Endometrial microvascular endothelial cells (primary cell): ENCODE results near the gene ZNF783. TPM values are rescaled to one million over a fixed set of nuclear protein-coding genes. Genes with fewer than 3 reads are reported as not detected.

Source experiments
- in situ Hi-C: cut with HindIII; loops from 2 replicates; pipeline ENCODE4 v1.10.0; 2017; ENCODE audit warnings: low sequenced_read_pairs, low pct_unique_long_range_greater_than_20kb; ENCODE audit errors: inconsistent ontology term
- total RNA-seq: library from RNA; depleted of rRNA; stranded (reverse); fragments of >200 nt; gene quantifications from one replicate; pipeline ENCODE4 v1.2.3, GENCODE V29; 2015; ENCODE audit errors: inconsistent ontology term

Gene ZNF783
- total RNA-seq, 1 donor from 2014 or later, result 2.6 TPM

- in situ Hi-C loops, result no loop called here
These were observed 16.4 kb downstream of the ZNF783 start for GRCh38 chr7:149278396-149278795.

GRCh38 chr7:149279111-149279743 is 17.2 kb downstream of the ZNF783 start:
- in situ Hi-C loops, result no loop called here

GRCh38 chr7:149280151-149280550 is 18.2 kb downstream of the ZNF783 start:
- in situ Hi-C loops, result no loop called here

DNA sequence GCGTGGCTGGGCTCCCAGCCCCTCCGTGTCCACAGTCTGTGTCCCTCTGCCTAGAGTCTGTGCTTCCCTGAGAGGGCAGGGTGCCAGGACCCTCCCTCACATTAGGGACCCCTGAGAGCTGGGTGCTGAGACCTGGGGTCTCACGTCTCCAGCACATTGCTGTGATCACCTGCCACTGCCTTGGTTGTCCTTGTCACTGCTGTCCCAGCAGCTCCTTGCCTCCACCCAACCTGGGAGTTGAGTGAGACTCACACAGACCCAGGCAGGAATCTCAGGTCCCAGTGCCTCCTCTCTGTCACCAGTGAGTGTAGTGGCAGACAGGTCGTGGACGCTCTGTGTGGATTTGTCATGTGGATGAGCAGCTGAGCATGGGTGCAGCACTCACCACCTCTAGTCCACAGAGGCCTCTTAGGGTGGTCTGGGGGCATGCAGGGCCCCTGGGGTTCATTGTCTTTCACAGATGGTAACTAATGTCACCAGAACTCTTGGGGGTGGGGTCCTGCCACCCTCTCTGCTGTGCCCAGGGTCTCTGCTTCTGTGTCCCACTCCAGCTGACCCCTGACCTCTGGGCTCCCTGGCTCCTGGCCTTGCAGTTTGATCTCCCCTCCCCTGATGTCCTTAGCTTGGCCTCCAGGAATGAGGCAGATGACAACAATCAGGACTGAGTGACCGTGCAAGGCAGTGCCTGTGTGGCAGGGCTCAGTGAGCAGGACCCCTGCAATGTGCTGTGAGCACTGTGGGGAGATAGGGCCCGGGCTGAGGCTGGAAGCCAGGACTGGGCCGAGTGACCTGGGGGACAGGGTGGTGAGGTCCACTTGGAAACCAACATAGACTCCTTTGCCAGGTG is 18.9 kb downstream of the ZNF783 start:
- in situ Hi-C loops, result no loop called here

DNA sequence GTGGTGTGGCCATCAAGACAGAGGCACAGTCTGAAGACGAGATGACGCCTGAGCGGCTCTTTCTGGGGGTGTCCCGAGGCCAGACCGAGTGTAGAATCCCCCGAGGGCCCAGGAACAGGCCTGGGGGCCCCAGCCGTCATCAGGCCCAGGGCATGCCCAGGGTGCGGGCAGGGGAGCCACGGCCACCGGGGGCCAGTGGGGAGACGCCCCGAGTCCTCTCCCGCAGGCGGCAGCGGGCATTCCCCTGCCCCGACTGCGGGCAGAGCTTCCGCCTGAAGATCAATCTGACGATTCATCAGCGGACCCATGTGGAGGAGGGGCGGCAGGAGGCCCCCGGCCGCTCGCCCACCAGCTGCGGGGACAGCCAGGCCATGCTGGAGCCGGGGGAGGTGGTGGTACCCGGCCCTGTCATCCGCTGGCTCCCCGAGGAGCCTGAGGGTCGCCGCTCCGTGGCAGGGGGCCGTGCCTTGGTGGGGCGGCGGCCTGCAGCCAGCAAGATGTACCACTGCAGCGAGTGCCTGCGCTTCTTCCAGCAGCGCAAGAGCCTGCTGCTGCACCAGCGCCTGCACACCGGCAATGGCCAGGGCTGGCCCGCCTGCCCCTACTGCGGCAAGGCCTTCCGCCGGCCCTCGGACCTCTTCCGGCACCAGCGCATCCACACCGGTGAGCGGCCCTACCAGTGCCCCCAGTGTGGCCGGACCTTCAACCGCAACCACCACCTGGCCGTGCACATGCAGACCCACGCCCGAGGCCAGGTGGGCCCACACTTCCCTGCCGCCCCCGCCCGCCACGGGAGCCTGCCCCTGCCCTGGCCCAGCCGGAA is 19.7 kb downstream of the ZNF783 start:
- in situ Hi-C loops, result no loop called here

DNA sequence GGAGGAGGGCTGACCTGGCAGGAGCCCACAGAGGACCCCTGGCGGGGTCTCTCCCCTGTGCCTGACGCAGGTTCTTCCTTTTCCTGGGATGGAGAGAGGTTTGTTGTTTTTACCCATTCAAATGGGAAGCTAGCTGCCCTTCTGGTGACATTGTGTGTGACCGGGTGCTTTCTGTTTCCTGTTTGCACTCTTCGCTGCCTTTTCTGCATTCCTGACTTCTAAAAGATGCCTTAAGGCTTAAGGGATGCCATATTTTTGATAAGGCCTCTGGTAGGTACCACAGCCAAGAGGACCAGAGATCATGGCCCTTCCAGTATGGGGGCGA is 20.3 kb downstream of the ZNF783 start:
- in situ Hi-C loops, result no loop called here

GRCh38 chr7:149283321-149283720 is 21.3 kb downstream of the ZNF783 start:
- in situ Hi-C loops, result no loop called here

DNA sequence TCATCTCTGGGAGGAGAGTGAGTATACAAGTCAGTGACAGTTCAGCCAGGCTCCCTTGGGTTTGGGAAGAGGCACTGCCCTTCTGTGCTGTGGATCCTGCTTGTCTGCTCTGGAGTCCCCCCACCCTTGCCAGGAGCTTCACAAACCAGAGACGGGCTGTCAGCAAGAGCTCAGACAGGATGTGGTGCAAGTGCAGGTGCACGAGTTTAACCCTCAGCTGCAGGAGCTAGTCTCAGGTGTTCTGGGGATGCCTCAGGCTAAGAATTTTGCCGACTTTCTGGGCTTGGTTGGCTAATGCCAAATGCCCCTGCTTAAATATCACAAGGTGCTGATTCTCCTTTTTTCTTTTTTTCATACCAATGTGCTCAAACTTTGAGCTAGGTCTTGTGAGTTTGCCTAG is 22.3 kb downstream of the ZNF783 start:
- in situ Hi-C loops, result no loop called here

- in situ Hi-C loops, result no loop called here
These were observed 23.0 kb downstream of the ZNF783 start for GRCh38 chr7:149284850-149285585.

DNA sequence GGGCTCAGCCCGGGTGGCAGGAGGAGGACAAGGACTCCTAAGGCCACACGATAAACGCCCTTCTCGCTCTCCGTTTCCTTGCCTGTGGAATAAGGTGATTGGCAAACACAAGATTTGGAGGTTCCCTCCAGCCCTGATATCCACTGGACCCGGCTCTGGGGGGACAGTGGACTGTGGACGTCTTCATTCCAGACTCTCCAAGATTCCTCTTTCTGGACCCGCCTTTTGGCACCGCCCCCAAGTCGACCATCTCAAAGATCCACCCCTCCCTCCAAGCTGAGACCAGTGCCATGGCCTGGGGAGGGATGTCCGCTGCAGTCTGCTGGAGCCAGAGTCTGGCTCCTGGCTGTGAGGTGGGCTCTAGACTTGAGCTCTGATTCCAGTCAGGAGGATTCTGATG is 23.6 kb downstream of the ZNF783 start:
- in situ Hi-C loops, result no loop called here

DNA sequence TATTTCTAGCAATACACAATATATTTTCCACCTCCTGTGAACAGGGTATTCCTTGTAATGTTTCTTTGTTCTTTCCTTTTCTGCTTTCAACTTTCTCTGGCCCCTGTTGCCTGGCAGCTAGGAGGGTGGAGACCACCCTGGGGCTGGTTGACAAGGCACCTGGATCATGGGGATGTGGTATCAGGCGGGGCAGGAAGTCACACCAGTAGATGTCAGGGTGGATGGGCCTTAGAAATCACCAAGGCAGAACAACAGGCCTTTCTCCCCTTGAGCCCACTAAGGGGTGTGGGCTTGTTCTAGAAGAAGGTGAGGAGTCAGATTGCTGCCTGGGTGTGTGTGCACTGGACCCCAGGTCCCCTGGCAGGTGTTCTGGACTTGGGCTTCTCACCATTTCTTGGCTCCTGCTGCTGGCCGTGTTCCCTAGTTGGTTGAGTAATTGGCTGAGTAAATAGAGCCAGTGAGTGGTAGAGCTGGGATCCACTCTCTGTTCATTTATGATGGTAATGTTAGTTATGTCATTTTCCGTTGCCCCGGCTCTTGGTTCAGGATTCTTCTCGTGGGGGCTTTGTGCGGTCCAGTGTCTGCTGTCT is 24.9 kb downstream of the ZNF783 start:
- in situ Hi-C loops, result no loop called here

DNA sequence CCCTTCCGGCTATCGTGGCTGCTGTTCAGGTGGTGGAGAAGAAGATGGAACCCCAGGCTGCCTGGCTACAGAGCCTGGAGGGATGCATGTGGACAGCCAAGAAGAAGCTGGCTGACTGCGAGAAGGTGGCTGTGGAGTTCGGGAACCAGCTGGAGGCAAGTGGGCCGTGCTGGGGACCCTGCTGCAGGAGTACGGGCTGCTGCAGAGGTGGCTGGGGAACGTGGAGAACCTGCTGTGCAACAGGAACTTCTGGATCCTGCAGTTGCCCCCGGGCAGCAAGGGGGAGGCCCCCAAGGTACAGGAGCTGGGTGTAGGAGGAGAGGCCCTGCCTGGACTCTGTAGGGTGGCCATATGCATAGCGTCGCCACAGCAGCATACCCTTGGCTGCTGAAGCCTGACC is 25.6 kb downstream of the ZNF783 start:
- in situ Hi-C loops, result no loop called here

DNA sequence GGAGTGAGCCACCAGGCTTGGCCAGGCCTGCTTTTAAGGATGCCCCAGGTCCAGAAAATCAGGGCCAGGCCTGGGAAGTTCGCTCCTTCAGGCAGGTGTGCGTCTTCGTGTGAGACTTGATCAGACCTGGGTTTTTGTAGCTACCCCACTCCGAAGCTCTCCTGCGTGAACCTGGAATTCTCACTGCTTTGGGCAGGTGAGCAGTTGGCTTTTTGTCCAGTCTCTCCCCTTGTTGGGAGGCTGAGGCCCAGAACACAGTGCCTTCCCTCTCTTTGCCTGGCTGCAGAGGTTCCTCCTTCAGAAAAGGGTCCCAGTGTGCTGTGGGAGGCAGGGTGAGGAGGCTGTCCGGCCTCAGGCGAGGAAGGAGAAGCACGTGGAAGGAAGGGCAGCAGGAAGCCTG is 27.3 kb downstream of the ZNF783 start:
- in situ Hi-C loops, result no loop called here

DNA sequence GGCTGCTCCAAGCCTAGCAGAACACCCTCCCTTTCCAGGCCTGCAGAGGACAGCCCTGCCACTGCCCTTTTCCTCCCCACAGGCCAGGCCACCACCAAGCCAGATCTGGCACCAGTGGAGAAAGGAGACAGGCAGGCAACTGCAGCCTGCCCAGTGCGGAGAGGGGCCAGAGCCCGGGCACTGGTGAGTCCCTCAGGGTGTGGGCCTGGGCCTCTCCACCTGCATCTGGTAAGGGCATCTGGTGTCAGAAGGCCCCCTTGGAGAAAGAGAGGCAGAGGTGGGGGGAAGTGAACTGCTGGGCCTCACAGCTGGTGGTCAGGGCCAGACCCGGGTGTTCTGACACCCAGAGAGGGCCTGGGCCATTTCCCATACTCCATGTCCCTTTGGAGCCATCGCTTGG is 27.9 kb downstream of the ZNF783 start:
- in situ Hi-C loops, result no loop called here

DNA sequence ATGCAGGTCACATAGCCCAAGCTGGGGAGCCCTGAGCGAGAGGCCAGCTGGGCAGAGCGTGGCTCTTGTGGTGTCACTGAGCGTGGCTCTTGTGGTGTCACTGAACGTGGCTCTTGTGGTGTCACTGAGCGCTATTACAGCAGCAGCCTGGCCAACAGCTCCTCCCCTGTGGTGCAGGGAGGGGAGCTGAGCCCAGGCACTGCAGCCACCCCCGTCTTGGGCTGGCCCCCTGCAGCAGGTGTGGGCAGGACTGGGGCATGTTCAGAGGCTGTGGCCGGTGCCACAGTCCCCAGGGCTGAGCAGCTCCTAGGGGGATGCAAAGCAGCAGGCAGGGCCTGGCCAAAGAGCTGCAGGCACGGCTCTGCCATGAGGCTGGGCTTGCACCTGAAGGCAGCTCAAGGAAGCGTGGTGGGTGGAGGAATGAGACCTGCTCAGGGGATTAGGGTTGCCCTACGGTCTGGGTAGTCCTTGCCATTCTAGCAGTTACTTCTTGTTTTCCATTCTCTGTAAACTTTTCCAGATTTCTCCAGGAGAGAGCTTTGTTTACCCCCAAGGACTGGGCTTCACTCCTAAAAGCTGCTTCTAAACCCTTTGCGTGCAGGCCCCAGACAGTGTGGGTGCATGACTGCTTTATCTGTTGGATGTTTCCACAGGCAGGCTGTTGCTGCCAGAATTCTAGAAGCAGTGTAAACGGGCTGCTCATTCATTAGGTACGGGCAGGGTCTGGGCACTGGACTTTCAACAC is 29.2 kb downstream of the ZNF783 start:
- in situ Hi-C loops, result no loop called here

DNA sequence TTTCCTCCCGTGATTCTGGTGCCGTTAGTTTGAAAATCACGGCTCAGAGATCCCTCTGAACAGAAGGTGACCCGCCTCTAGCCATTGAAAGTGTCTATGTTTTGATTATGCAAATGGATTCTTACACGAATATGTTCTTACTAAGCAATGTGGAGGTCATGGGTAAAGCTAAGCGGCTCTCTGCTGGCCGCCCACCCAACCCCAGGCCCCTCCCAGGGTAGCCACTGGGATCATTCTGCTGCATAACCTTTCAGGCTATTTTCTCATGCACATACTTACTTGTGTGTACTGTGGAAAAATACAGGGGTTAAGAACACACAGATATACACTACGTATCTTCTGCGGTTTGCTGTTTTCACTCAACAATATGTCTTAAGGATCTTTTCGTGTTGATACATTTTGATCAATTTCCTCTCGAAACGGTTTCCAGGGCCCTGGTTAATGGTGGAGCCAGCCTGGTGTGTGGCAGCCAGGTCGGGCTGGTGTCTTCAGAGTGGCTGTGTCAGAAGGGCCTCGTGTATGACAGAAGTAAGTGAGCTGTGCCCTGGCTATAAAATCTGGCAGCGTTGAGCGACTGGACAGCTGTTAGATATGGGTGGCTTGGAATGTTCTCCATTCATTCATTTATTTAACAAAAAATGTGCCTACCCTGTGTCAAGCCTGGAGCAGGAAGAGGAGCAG is 29.9 kb downstream of the ZNF783 start:
- in situ Hi-C loops, result no loop called here

- in situ Hi-C loops, result no loop called here
These were observed 30.4 kb downstream of the ZNF783 start for GRCh38 chr7:149292462-149292823.

DNA sequence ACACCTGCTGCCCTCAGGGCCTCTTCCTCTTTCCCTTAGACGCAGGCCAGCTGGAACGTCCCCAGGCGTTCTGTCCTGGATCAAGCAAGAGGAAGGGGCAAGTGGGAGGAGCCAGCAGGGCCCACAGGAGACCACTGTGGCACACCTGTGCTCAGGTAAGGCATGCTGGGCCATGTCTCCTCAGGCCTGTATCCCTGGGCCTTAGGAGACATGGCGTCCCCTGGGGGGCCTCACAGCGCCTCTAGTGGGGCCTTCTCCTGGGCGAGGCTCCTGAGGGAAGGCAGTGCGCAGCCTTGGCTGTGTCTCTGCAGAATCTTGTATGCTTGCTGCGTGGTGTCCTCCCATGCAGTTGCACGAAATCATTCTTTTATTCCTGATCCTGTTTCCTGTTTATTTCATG is 31.3 kb downstream of the ZNF783 start:
- in situ Hi-C loops, result no loop called here
